Ishikawa (cell line): ENCODE results near the gene CSRP1.

Experiments
- CEBPB ChIP-seq: IDR thresholded peaks from 2 replicates; pipeline ENCODE4 v1.6.1; 2012
- CREB1 ChIP-seq: IDR thresholded peaks from 2 replicates; pipeline ENCODE4 v1.6.1; 2012; ENCODE audit warnings: low read depth
- EP300 ChIP-seq: IDR thresholded peaks from 2 replicates; pipeline ENCODE4 v1.6.1; 2012; ENCODE audit warnings: borderline replicate concordance
- FOXM1 ChIP-seq: IDR thresholded peaks from 2 replicates; pipeline ENCODE4 v1.6.1; 2012; ENCODE audit warnings: low read depth, borderline replicate concordance
- TAF1 ChIP-seq: IDR thresholded peaks from 2 replicates; pipeline ENCODE4 v1.6.1; 2012; ENCODE audit warnings: low read depth, mild to moderate bottlenecking
- TEAD4 ChIP-seq: IDR thresholded peaks from 2 replicates; pipeline ENCODE4 v1.6.1; 2012
- YY1 ChIP-seq: IDR thresholded peaks from 2 replicates; pipeline ENCODE4 v1.6.1; 2012; ENCODE audit warnings: low read depth
- TF ChIP-seq, protein P1 (sequence below): IDR thresholded peaks from 2 replicates; pipeline ENCODE4 v1.6.1; 2012; ENCODE audit warnings: low read depth, mild to moderate bottlenecking
- TF ChIP-seq, protein P2 (sequence below): IDR thresholded peaks from 2 replicates; pipeline ENCODE4 v1.6.1; 2012

DNA sequence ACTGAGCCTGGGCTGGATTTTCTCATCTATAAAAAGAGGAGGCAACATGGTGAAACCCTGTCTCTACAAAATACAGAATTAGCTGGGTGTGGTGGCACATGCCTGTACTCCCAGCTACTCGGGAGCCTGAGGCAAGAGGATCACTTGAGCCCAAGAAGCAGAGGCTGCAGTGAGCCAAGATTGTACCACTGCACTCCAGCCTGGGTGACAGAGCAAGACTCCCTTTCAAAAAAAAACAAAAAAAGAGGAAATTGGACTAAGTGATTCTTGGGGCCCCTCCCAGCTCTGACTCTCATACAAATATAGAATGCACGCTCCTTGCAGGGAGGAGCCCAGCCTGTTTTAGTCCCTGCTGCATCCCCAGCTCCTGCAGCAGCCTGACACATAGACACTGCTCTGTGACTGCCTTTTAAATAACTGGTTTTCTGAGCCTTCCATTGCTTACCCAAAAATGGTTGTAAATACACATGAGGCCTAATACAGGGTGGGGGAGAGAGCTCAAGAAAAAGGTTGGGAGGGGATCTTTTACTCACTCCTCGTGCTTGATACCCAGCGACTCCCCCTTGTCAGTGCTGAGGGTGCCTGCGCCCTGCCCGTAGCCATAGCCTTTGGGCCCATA, 17.2 kb downstream of the CSRP1 start:
- TF ChIP-seq, protein P1, sequence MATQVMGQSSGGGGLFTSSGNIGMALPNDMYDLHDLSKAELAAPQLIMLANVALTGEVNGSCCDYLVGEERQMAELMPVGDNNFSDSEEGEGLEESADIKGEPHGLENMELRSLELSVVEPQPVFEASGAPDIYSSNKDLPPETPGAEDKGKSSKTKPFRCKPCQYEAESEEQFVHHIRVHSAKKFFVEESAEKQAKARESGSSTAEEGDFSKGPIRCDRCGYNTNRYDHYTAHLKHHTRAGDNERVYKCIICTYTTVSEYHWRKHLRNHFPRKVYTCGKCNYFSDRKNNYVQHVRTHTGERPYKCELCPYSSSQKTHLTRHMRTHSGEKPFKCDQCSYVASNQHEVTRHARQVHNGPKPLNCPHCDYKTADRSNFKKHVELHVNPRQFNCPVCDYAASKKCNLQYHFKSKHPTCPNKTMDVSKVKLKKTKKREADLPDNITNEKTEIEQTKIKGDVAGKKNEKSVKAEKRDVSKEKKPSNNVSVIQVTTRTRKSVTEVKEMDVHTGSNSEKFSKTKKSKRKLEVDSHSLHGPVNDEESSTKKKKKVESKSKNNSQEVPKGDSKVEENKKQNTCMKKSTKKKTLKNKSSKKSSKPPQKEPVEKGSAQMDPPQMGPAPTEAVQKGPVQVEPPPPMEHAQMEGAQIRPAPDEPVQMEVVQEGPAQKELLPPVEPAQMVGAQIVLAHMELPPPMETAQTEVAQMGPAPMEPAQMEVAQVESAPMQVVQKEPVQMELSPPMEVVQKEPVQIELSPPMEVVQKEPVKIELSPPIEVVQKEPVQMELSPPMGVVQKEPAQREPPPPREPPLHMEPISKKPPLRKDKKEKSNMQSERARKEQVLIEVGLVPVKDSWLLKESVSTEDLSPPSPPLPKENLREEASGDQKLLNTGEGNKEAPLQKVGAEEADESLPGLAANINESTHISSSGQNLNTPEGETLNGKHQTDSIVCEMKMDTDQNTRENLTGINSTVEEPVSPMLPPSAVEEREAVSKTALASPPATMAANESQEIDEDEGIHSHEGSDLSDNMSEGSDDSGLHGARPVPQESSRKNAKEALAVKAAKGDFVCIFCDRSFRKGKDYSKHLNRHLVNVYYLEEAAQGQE: no peak
- TF ChIP-seq, protein P2, sequence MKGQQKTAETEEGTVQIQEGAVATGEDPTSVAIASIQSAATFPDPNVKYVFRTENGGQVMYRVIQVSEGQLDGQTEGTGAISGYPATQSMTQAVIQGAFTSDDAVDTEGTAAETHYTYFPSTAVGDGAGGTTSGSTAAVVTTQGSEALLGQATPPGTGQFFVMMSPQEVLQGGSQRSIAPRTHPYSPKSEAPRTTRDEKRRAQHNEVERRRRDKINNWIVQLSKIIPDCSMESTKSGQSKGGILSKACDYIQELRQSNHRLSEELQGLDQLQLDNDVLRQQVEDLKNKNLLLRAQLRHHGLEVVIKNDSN: no peak
- TF ChIP-seq CEBPB (no peak), TAF1 (no peak), TEAD4 (no peak), FOXM1 (no peak), YY1 (no peak), EP300 (no peak), CREB1 (no peak)
